HTR-8/SVneo (cell line): Measurements from ENCODE around the gene ACYP2.
"Not testable (repeated sequence)": the region's sequence is repeated elsewhere in the genome, so short reads cannot be mapped to it uniquely, and the experiment has no call there.

Experiments
- DNase-seq: peaks from one replicate; pipeline ENCODE4 v3.0.0; 2011; ENCODE audit warnings: low spot score, mixed read lengths; ENCODE audit not compliant: insufficient read length
- FAIRE-seq: peaks from 2 replicates; lab custom pipeline; 2011; peaks lifted over from hg19 to GRCh38; lab: Jason Lieb, UNC

ACYP2 gene

GRCh38 chr2:54306556-54306955 lies 191.1 kb downstream of the ACYP2 start:
- FAIRE-seq (no peak), DNase-seq (no peak)

GRCh38 chr2:54308186-54308585 lies 192.8 kb downstream of the ACYP2 start:
- no peak for FAIRE-seq
- DNase-seq, result no peak

DNA sequence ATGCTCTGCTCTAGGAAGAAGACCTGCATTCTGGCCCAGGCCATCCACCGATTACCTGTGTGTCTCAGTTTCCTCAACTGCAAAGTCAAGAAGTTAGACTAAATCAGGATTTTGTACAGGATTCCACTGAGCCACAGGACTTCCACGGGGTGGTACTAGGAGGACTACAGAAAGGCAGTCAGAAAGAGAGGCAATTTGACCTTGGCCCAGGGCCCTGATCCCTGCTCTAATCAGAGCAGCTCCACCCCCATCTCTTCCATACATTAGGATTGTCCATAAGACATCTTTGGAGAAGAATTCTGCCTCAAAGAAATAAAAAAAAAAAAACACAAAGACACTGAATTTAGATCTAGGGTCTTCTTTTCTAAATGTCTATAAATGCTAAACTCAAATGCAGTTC lies 193.4 kb downstream of the ACYP2 start:
- DNase-seq, result no peak

GRCh38 chr2:54310311-54310710 lies 194.9 kb downstream of the ACYP2 start:
- FAIRE-seq, result no peak
- no peak for DNase-seq

More for the DNA sequence above, 193.4 kb downstream of the ACYP2 start:
- FAIRE-seq, result no peak

DNA sequence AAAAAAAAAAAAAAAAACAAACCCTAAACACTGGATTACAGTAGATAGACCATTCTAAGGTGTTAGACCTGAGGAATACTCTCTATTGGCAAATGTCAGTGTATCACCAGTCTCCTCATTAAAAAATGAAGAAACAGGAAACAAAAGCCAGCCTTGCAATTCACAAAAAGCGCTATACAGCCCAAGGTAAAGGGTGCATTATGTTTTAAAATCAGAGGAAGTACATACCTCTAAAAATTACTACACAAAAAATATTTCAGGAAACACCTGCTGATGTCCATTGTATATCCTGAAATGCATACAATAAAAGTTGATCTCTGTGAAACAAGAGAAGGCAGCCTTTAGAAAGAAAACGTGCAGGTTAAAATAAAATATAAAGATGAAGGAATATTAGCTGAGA lies 195.5 kb downstream of the ACYP2 start:
- no peak for DNase-seq
- no peak for FAIRE-seq

GRCh38 chr2:54313147-54313546 lies 197.7 kb downstream of the ACYP2 start:
- FAIRE-seq, result no peak
- no peak for DNase-seq

DNA sequence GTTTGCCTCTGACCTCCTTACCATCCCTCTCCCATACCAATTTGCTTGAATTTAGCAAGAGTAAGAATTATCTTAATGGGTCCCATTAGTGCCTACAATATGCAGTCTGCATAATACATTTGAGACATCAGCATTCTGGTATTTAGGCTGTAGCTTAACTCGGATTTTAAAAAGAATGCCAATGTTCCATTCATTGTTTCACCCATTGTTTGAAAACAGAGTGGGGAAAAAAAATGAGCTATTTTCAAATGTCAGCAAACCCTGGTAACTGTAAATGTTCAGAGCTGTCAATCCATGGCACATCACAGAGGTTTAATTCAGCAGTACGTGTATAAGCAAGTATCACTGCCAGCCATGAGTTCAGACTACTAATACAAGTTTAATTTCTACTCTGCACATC lies 202.6 kb downstream of the ACYP2 start:
- DNase-seq (no peak), FAIRE-seq (no peak)

- FAIRE-seq, result no peak
- DNase-seq, result no peak
Observed at GRCh38 chr2:54318821-54319220, 203.4 kb downstream of the ACYP2 start.

GRCh38 chr2:54321047-54321446 lies 205.6 kb downstream of the ACYP2 start:
- FAIRE-seq (no peak), DNase-seq (no peak)

DNA sequence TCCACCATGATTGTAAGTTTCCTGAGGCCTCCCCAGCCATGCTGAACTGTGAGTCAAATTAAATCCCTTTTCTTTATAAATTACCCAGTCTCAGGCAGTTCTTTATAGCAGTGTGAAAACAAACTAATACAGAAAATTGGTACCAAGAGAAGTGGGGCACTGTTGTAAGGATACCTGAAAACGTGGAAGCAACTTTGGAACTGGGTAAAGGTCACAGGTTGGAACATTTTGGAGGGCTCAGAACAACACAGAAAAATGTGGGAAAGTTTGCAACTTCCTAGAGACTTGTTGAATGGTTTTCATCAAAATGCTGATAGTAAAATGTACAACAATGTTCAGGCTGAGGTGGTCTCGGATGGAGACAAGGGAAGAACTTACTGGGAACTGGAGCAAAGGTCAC lies 209.1 kb downstream of the ACYP2 start:
- not testable (repeated sequence) for FAIRE-seq, DNase-seq

DNA sequence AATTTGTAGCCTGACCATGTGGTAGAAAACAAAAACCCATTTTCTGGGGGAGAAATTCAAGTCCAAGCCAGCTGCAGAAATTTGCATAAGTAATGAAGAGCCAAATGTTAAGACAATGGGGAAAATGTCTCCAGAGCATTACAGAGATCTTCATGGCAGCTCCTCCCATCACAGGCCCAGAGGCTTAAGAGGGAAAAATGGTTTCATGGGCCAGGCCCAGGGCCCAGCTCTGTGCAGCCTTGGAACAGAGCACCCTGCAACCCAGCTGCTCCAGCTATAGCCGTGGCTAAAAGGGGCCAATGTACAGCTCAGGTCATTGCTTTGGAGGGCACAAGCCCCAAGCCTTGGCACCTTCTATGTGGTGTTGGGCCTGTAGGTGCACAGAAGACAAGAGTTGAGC lies 209.7 kb downstream of the ACYP2 start:
- no peak for DNase-seq
- no peak for FAIRE-seq

GRCh38 chr2:54329482-54330161 lies 214.2 kb downstream of the ACYP2 start:
- no peak for DNase-seq
- no peak for FAIRE-seq

DNA sequence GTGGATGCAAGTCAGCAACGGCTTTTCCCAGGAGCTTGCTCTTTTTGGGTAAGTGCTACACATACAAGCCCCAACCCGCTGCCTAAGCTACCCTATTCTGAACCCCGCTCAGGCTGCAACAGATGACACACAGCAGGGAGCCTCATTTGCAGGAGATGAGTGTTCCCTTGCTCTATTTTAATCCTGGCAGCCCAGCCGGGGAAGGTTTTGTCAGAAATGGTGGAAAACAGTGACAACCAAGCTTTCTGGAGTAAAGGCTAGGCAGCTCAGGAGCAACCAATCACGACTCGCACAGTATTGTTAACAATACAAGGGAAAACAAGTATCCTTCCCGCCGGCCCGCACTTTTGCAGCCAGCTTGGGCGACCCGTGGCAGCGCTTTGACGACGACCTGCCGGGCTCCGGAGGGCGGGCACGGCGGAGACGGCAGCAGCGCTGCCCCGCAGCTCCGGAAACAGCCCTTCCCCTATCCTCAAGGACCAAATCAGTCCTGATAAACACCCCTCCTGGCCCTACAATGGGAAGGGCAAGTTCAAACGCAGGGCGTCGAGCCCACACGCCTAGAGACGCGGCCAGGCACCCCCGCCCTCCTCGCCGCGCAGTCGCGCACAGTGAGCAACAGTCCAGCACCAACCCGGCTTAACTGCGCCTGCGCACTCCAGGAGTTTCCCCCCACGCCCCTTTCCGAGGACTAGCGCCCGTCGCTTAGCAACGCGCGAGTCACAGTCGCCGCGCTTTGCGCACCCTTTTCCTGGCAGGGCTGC lies 214.9 kb downstream of the ACYP2 start:
- FAIRE-seq (peak; percentile 98), DNase-seq (peak; percentile 98)

DNA sequence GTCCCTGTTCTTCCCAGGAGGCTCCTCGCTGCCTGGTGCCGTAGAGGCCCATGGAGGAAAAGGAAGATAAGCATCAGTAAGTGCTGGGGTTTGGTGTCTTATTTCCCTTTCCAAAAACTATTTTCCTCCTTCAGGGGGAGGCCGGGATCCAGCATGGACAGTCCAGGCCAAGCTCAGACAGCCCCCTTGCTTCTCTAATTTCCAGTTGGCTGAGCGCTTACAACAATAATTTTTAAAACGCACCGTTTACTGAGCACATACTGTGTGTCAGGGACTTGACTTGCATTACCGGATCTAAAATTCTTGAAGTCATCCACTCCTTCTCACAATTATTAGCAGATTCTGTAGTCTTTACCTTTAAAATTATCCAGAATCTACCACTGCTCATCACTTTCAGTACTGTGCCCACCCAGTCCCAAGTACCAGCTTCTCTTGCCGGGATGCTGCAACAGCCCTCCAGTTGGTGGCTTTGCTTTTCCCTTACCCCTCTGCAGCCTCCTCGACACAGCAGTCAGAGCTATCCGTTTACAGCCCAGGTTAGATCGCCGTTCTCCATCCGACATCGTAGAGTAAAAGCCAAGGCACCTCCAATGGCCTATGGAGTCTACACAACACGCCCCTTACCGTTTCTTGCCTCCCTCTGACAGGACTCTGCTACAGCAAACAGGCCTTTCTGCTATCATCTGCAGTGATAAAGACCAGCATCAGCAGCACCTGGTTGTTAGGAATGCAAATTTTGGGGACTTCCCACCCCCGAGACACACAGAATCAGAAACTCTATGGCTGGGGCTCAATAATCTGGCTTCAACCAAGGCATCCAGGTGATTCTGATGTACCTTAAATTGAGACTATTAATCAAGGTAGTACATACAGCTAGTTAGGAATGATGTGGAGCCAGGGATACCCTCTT lies 215.8 kb downstream of the ACYP2 start:
- DNase-seq, result no peak
- FAIRE-seq, result no peak

DNA sequence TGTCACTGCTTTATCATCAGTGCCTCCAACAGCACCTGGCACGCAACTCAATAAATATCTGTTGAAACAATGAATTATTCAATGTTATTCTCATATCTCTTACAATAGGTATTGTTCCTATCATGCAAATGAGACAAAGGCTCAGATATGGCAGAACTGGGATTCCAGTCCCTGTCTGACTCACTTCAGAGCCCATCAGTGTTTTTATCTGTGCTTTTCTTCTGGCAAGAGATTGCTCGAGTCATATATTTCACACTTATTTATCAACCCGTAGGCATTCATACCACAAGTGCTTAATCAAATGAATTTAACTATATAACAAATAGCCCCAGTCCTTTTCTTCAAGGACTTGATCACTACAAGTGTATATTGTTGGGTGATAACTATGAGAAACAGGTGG lies 217.0 kb downstream of the ACYP2 start:
- DNase-seq, result no peak
- FAIRE-seq, result no peak

- DNase-seq (no peak), FAIRE-seq (no peak)
Observed at GRCh38 chr2:54336136-54336976, 220.9 kb downstream of the ACYP2 start.

GRCh38 chr2:54336977-54337255 lies 221.5 kb downstream of the ACYP2 start:
- no peak for DNase-seq
- FAIRE-seq, result no peak

GRCh38 chr2:54341656-54342055 lies 226.2 kb downstream of the ACYP2 start:
- FAIRE-seq, result no peak
- no peak for DNase-seq

DNA sequence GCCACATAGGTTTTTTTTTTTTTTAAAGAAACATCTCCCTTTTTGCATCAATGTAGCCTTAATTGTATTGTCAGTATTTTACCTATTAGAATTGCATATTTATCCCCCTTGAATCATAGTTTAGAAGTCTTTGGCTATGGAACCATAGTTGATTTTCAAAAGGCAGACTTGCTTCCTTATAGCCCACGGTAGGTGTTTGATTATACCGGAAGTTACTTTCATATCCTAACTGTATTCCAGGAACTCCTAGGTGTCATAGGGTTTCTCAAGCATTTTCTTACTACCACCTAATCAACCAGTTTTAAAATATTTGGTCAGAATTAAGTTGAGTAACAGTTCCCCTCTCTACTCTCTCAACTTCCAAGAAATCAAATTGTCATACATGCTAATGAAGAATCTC lies 227.2 kb downstream of the ACYP2 start:
- no peak for FAIRE-seq
- no peak for DNase-seq

GRCh38 chr2:54347622-54348021 lies 232.2 kb downstream of the ACYP2 start:
- FAIRE-seq (no peak), DNase-seq (no peak)
